RWPE2 (cell line): Measurements from ENCODE around the gene LSM14A.

Source experiments
- ATAC-seq: fragments of 200-7000 bp; cut with Tn5 transposase; 3 replicates; pipeline ENCODE4 v1.9.1; 2021; ENCODE audit warnings: low read depth
- DNase-seq: peaks from one replicate; pipeline ENCODE4 v3.0.0-alpha.2; 2020; ENCODE audit warnings: low spot score
- H3K27ac ChIP-seq: fragments of 450-650 bp; 2 replicates; pipeline ENCODE4 v1.5.1; 2017; ENCODE audit warnings: mild to moderate bottlenecking; ENCODE audit not compliant: poor library complexity, severe bottlenecking
- H3K27me3 ChIP-seq: fragments of 250-450 bp; sonication (Bioruptor Pico); 2 replicates; pipeline ENCODE4 v1.5.1; 2021; ENCODE audit warnings: mild to moderate bottlenecking, moderate library complexity; ENCODE audit not compliant: insufficient read depth, poor library complexity, severe bottlenecking
- H3K36me3 ChIP-seq: fragments of 250-450 bp; sonication (Bioruptor Pico); 2 replicates; pipeline ENCODE4 v1.5.1; 2020; ENCODE audit warnings: low read depth, mild to moderate bottlenecking, moderate library complexity
- H3K4me1 ChIP-seq: fragments of 250-450 bp; sonication (Bioruptor Pico); 2 replicates; pipeline ENCODE4 v1.5.1; 2021; ENCODE audit warnings: mild to moderate bottlenecking, moderate library complexity; ENCODE audit not compliant: insufficient read depth, poor library complexity, severe bottlenecking
- H3K4me3 ChIP-seq: fragments of 250-450 bp; sonication (Bioruptor Pico); 2 replicates; pipeline ENCODE4 v1.5.1; 2021; ENCODE audit warnings: mild to moderate bottlenecking, moderate library complexity; ENCODE audit not compliant: severe bottlenecking
- H3K9me3 ChIP-seq: fragments of 250-450 bp; sonication (Bioruptor Pico); 2 replicates; pipeline ENCODE4 v1.5.1; 2021; ENCODE audit warnings: mild to moderate bottlenecking, moderate library complexity; ENCODE audit not compliant: severe bottlenecking
- TF ChIP-seq, protein P1 (sequence below): fragments of 450-650 bp; IDR thresholded peaks from one replicate; pipeline ENCODE4 v1.5.1; 2017; ENCODE audit warnings: mild to moderate bottlenecking, moderate library complexity; ENCODE audit not compliant: poor library complexity, severe bottlenecking

LSM14A gene

DNA sequence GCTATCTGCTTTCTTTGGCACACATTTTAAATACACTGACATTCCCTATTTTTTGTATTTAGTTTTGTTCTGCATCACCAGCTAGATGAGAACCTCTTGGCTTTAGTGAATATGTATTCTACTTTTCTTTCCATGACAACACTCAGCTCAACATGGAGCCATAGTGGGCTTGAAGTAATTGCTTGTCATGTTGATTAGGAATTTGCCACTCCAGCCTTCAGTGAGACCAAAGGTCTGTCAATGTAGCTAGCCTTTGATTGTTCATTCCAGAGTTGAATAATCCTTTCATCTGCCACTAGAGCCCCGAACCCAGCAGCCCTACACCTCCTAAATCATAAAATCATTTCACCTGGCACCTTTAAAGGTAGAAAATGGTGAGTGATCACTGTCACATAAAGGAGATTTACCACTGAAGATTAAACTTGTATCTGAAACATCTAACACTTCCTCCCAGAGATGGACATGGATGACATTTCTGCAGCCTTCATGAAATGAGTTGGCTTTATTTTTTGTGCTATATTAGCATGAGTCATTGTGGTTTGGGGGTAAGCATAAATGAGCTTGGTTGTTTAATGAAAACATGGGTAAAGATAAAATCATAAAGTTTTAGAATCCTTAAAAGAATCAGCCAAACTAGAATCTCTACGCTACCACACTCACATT is 52.8 kb downstream of the LSM14A start:
- no peak for DNase-seq
- TF ChIP-seq, protein P1, sequence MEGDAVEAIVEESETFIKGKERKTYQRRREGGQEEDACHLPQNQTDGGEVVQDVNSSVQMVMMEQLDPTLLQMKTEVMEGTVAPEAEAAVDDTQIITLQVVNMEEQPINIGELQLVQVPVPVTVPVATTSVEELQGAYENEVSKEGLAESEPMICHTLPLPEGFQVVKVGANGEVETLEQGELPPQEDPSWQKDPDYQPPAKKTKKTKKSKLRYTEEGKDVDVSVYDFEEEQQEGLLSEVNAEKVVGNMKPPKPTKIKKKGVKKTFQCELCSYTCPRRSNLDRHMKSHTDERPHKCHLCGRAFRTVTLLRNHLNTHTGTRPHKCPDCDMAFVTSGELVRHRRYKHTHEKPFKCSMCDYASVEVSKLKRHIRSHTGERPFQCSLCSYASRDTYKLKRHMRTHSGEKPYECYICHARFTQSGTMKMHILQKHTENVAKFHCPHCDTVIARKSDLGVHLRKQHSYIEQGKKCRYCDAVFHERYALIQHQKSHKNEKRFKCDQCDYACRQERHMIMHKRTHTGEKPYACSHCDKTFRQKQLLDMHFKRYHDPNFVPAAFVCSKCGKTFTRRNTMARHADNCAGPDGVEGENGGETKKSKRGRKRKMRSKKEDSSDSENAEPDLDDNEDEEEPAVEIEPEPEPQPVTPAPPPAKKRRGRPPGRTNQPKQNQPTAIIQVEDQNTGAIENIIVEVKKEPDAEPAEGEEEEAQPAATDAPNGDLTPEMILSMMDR, result no peak
- H3K4me3 ChIP-seq, result no peak overlapping the region
- H3K4me1 ChIP-seq, result no peaks in the 10 kb centered on the region
- no peaks in the 10 kb centered on the region for H3K27me3 ChIP-seq
- no peaks in the 10 kb centered on the region for H3K9me3 ChIP-seq
- peaks cover 90% of the 10 kb centered on the region for H3K36me3 ChIP-seq
- no peak overlapping the region for H3K27ac ChIP-seq
- ATAC-seq, result no peak

DNA sequence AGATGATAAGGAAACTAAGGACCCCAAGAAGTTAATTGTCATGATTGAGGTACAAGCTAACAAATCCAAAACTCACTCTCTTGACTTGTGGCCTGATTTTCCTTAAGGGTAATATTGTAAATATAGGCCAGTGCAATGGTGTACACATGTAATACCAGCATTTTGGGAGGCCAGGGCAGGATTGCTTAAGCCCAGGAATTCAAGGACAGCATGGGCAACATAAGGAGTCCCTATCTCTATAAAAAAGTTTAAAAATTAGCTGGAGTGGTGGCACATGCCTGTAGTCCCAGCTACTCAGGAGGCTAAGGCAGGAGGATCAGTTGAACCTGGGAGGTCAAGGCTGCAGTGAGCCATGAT is 53.3 kb downstream of the LSM14A start:
- TF ChIP-seq, protein P1, result no peak
- Histone ChIP-seq H3K4me3 (no peak overlapping the region), H3K36me3 (peaks cover 88% of the 10 kb centered on the region), H3K27ac (no peak overlapping the region), H3K27me3 (no peaks in the 10 kb centered on the region), H3K4me1 (no peaks in the 10 kb centered on the region), H3K9me3 (no peaks in the 10 kb centered on the region)
- ATAC-seq (no peak), DNase-seq (no peak)

DNA sequence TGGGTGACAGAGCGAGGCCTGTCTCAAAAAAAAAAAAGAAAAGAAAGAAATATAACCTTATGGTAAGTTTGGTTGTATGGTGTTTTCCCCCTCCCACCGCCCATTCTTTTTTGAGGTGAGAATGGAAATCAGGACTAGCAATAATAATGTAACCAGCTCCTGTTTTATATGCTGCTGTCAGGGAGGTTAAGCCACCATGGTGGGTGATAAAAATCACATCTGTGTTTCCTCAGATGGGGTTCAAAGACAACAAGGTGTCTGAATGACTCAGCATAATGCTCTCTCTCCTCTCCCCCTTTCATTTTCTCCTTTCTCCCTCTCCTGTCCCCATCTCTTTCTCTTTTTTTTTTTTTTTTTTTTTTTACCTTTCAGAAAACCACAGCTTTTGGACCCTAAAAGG is 53.7 kb downstream of the LSM14A start:
- H3K9me3 ChIP-seq, result no peaks in the 10 kb centered on the region
- H3K27me3 ChIP-seq, result no peaks in the 10 kb centered on the region
- TF ChIP-seq, protein P1, result no peak
- peaks cover 87% of the 10 kb centered on the region for H3K36me3 ChIP-seq
- ATAC-seq (no peak), DNase-seq (no peak)
- no peak overlapping the region for H3K27ac ChIP-seq
- no peak overlapping the region for H3K4me3 ChIP-seq
- H3K4me1 ChIP-seq, result no peaks in the 10 kb centered on the region

DNA sequence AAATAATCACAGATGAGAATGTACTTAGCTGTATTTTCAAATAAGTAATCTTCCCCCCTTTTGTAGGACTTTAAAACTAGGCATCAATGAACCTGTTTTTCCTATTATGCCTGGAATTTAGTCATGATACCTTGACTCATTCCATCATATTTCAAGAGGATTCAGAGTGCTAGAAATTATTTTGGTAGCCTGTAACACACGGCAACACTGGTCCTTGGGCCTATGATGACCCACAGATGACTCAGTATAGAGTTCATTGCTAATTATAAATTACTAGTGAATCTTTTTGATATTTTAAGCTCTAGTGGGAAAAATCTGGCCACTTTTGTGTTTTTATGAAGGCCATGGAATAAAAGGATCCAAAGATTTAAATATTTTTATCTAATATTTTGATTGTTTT is 56.0 kb downstream of the LSM14A start:
- no peaks in the 10 kb centered on the region for H3K27me3 ChIP-seq
- peaks cover 9% of the 10 kb centered on the region for H3K4me1 ChIP-seq
- H3K27ac ChIP-seq, result no peak overlapping the region
- no peaks in the 10 kb centered on the region for H3K9me3 ChIP-seq
- ATAC-seq (no peak), DNase-seq (no peak)
- H3K36me3 ChIP-seq, result peaks cover 64% of the 10 kb centered on the region
- no peak overlapping the region for H3K4me3 ChIP-seq
- TF ChIP-seq, protein P1, result no peak

DNA sequence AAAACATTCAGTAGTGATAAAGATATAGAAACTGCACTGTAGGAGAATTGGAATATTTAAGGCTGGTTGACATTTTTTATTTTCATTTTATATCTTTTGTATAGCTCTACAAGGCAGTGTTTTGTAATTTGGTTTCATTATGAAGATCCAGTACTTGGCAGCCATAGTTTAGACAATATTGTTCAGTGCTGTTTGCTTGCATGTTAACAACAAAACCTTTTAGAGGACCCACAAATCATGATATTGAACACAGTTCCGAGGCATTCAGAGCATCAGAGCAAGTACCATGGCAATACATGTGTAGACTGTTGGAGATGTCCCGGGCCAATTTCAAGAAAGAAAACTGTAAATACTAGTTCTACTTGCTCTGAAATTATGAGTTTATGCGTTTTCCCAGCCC is 56.5 kb downstream of the LSM14A start:
- ATAC-seq, result no peak
- Histone ChIP-seq H3K27ac (no peak overlapping the region), H3K36me3 (peaks cover 60% of the 10 kb centered on the region), H3K4me3 (no peak overlapping the region), H3K4me1 (peaks cover 9% of the 10 kb centered on the region), H3K9me3 (no peaks in the 10 kb centered on the region), H3K27me3 (no peaks in the 10 kb centered on the region)
- TF ChIP-seq, protein P1, result no peak
- DNase-seq, result no peak
